Activated CD8-positive, alpha-beta memory T cell treated with anti-CD3 and anti-CD28 coated beads for 24 hours (primary cell): ENCODE results near the gene DSCAML1.

ENCODE experiments used
- DNase-seq: peaks from one replicate; pipeline ENCODE4 v3.0.0-alpha.2; 2020

Gene DSCAML1

GRCh38 chr11:117390743-117391142, 406.3 kb downstream of the DSCAML1 start:
- no peak for DNase-seq

GRCh38 chr11:117387992-117388755, 408.8 kb downstream of the DSCAML1 start:
- DNase-seq = no peak

- no peak for DNase-seq
These were observed 411.1 kb downstream of the DSCAML1 start for GRCh38 chr11:117385906-117386305.

DNA sequence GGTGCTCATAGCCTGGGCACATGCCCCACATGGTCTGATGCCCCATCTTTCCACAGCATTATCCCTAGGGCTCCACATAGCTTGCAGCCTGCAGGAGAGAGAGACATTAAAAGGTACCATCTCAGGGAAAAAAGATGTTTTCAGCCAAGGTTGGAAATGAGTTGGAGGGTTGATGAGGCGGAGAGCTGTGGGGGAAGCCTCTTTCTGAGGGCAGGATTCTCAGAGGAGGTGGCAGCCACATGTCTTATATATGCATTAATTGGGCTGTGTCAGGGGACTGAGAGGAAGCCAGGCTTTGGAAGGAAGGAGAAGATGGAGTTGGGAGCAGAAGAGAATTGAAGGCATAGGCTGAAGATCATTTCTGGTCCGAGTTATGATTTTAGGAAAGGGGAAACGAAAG, 411.5 kb downstream of the DSCAML1 start:
- DNase-seq = no peak

DNA sequence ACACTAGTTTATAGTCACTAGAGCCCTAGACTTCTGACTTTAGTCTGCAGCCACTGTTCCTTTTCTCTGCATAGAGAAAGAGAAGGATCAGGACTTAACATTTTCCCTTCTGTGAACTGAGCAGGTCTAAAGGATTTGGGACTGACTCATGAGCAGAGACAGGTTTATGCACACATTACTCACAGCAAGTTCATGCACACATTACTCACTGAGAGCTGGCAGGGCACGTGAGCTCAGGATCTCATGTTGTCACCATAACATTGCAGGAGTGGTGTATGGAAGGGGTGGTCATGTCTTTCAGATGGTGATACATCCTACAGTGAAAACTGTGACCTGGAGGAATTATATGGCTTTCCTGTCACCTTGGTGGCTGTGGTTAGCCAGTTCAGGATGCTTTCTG, 413.0 kb downstream of the DSCAML1 start:
- DNase-seq = no peak

DNA sequence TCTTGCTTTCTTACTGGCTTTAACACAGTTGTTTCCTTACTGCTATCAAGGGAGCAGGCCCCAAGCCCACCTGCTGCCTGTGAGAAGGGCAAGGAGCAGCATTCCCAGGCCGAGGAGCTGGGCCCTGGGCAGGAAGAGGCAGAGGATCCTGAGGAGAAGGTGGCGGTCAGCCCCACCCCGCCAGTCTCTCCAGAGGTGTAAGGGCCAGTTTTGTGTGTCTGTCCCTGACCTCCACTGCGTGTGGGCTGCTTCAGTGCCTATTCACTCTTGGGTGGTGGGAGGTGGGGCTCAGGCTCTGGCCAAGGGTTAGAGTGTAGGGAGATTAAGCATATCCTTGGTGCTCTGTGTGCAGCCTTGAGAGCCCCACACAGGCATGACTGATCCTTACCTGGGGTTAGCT, 414.3 kb downstream of the DSCAML1 start:
- no peak for DNase-seq

- DNase-seq = no peak
These were observed 415.3 kb downstream of the DSCAML1 start for GRCh38 chr11:117381481-117382387.

GRCh38 chr11:117380676-117381075, 416.3 kb downstream of the DSCAML1 start:
- DNase-seq = no peak

DNA sequence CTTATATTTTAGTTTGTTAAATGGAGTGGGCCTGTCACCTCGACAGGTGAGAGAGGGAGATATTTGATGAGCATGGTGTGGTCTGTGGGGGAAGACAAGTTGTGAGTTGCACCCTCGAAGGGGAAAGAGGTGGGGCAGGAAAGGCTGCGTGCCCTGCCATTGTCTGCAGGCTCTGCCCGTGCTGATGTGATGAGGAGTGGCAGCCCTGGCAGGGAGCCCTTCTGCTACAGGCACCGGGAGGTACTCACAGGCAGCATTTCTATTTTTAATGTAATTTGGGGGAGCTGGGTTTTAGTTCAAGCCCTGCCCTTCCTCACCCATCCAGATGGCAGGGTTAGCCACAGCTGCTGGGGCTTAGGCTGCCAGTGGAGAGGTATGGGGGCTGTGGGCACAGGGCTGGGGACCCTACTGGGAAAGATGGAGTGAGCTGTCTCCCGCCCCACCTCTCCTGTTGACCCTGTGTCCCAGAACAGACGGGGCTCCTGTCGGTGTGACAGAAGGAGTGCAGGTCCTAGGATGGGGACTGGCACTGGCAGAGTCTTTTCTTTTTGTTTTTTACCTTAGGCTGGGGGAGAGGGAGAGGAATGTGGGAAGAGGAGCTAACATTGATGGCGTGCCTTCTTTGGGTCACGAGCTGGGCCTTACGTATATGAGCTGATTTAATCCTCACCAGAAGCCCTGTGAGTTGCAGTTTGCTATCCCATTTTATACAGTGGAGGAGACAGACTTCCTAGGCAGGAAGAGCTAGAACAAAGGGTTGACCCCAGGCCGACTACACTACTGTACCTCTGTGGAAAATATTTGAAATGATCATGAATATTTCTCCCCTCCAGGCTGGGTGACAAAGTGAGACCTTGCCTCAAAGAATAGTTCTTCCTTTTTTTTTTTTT, 417.8 kb downstream of the DSCAML1 start:
- DNase-seq = no peak
